WERI-Rb-1 (cell line): ENCODE measurements around the gene RASSF10.

Experiments
- DNase-seq: peaks from one replicate; pipeline ENCODE4 v3.0.0-alpha.2; 2020
- H3K27ac ChIP-seq: fragments of 250-450 bp; sonication (Bioruptor Pico); 2 replicates; pipeline ENCODE4 v1.5.1; 2020; ENCODE audit warnings: mild to moderate bottlenecking, moderate library complexity
- H3K27me3 ChIP-seq: fragments of 250-450 bp; sonication (Bioruptor Pico); 2 replicates; pipeline ENCODE4 v1.5.1; 2021; ENCODE audit warnings: mild to moderate bottlenecking, low read depth, moderate library complexity; ENCODE audit not compliant: insufficient read depth, severe bottlenecking
- H3K36me3 ChIP-seq: fragments of 250-450 bp; sonication (Bioruptor Pico); 2 replicates; pipeline ENCODE4 v1.5.1; 2020; ENCODE audit warnings: mild to moderate bottlenecking, moderate library complexity
- H3K4me3 ChIP-seq: 2 replicates; pipeline ENCODE4 v1.5.1; 2011; ENCODE audit warnings: low read depth, mild to moderate bottlenecking, control low read depth, low read length
- H3K9me3 ChIP-seq: fragments of 250-450 bp; sonication (Bioruptor Pico); 2 replicates; pipeline ENCODE4 v1.5.1; 2021; ENCODE audit warnings: mild to moderate bottlenecking, moderate library complexity; ENCODE audit not compliant: severe bottlenecking
- TF ChIP-seq, protein P1 (sequence below): IDR thresholded peaks from 2 replicates; pipeline ENCODE4 v1.5.1; 2011; ENCODE audit warnings: low read depth, mild to moderate bottlenecking, control low read depth, inconsistent platforms, low read length

Gene RASSF10

GRCh38 chr11:13016415-13016814 is 7.3 kb downstream of the RASSF10 start:
- TF ChIP-seq, protein P1, sequence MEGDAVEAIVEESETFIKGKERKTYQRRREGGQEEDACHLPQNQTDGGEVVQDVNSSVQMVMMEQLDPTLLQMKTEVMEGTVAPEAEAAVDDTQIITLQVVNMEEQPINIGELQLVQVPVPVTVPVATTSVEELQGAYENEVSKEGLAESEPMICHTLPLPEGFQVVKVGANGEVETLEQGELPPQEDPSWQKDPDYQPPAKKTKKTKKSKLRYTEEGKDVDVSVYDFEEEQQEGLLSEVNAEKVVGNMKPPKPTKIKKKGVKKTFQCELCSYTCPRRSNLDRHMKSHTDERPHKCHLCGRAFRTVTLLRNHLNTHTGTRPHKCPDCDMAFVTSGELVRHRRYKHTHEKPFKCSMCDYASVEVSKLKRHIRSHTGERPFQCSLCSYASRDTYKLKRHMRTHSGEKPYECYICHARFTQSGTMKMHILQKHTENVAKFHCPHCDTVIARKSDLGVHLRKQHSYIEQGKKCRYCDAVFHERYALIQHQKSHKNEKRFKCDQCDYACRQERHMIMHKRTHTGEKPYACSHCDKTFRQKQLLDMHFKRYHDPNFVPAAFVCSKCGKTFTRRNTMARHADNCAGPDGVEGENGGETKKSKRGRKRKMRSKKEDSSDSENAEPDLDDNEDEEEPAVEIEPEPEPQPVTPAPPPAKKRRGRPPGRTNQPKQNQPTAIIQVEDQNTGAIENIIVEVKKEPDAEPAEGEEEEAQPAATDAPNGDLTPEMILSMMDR = no peak
- Histone ChIP-seq H3K9me3 (no peaks in the 10 kb centered on the region), H3K36me3 (no peaks in the 10 kb centered on the region), H3K4me3 (no peak overlapping the region), H3K27me3 (peaks cover 63% of the 10 kb centered on the region), H3K27ac (no peak overlapping the region)
- DNase-seq = no peak

DNA sequence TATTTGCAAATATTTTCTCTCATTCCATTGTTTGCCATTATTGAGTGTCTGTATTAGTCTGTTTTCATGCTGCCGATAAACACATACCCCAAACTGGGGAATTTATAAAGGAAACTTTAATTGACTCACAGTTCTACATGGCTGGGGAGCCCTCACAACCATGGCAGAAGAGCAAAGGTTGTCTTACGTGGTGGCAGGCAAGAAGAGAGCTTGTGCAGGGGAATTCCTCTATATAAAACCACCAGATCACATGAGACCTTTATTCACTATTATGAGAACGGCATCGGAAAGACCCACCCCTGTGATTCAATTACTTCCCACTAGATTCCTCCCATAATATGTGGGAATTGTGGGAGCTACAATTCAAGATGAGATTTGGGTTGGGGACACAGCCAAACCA is 10.2 kb downstream of the RASSF10 start:
- DNase-seq = no peak
- Histone ChIP-seq H3K27ac (no peak overlapping the region), H3K4me3 (no peak overlapping the region), H3K9me3 (no peaks in the 10 kb centered on the region), H3K36me3 (no peaks in the 10 kb centered on the region), H3K27me3 (peaks cover 61% of the 10 kb centered on the region)
- TF ChIP-seq, protein P1 = no peak

DNA sequence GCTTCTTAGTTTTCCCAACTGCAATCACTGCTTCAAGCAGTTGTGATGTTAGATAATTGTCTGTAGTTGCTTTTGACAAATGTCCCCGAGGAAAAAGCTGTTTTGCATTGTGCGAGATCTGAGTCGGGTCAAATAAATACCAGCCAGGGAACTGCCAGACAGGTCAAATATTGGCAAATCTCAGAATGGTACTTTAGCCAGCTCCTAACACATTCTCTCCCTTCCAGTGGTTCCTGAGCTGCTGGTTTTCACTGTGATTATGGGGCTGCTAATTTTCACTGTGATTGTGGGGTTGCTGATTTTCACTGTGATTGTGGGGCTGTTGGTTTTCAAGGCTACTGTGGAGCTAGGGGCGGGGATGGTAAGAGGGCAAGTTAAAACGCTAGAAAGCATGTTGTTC is 14.3 kb downstream of the RASSF10 start:
- Histone ChIP-seq H3K27ac (no peak overlapping the region), H3K9me3 (no peaks in the 10 kb centered on the region), H3K27me3 (peaks cover 68% of the 10 kb centered on the region), H3K36me3 (no peaks in the 10 kb centered on the region), H3K4me3 (no peak overlapping the region)
- no peak for DNase-seq
- TF ChIP-seq, protein P1 = no peak

GRCh38 chr11:13026722-13027121 is 17.6 kb downstream of the RASSF10 start:
- no peaks in the 10 kb centered on the region for H3K9me3 ChIP-seq
- H3K27ac ChIP-seq = no peak overlapping the region
- peaks cover 74% of the 10 kb centered on the region for H3K27me3 ChIP-seq
- DNase-seq = no peak
- no peaks in the 10 kb centered on the region for H3K36me3 ChIP-seq
- no peak overlapping the region for H3K4me3 ChIP-seq
- TF ChIP-seq, protein P1 = no peak

DNA sequence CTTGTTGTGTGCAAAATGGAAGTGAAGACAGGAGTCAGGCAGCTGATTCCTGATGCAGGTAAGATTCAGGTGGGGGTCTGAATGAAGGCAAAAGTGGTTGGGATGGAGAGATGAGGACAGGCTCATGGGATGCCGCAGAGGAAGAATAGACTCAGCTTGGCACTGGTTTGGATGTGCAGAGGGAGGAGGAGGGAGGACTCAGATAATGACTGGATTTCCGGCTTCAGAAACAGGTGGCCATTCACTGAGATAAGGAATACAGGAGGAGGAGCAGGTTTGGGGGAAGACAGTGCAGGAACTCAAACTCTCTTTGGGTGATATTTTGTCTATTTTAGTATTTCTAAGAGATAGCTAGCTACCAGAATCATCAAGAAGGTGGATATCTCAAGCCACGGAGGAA is 19.2 kb downstream of the RASSF10 start:
- H3K36me3 ChIP-seq = no peaks in the 10 kb centered on the region
- TF ChIP-seq, protein P1 = no peak
- no peak overlapping the region for H3K27ac ChIP-seq
- H3K9me3 ChIP-seq = no peaks in the 10 kb centered on the region
- no peak for DNase-seq
- H3K27me3 ChIP-seq = peaks cover 61% of the 10 kb centered on the region
- H3K4me3 ChIP-seq = no peak overlapping the region

DNA sequence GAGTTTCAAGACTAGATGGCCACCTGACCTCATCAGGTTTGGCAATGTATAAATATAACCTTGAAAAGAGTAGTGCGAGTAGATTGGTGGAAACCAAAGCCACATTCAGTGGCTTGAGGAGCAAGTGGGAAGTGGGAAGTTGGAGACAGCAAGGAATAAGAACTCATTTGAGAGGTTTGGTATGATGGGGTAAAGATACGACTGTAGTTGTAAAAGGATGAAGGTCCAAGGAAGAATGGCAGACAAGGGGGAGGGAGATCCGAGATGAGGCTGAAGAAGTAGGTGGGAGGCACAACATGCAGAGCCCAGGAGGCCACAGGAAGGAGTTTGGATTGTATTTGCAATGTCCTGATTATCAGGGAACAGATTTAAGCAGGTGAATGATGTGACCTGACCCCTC is 20.8 kb downstream of the RASSF10 start:
- Histone ChIP-seq H3K27ac (no peak overlapping the region), H3K4me3 (no peak overlapping the region), H3K9me3 (no peaks in the 10 kb centered on the region), H3K27me3 (peaks cover 59% of the 10 kb centered on the region), H3K36me3 (no peaks in the 10 kb centered on the region)
- TF ChIP-seq, protein P1 = no peak
- no peak for DNase-seq
